Cardiac muscle cell (in vitro differentiated cells and primary cell): ENCODE measurements around the gene KCTD16. TPM values are rescaled to one million over a fixed set of nuclear protein-coding genes. Genes with fewer than 3 reads are reported as not detected.

Source experiments
- DNase-seq, 2 donors: peaks; one replicate each; pipeline versions ENCODE4 v3.0.0 to v3.0.0-alpha.2; 2010 to 2017; ENCODE audit warnings: low read depth in 1 of 2, low spot score in 1 of 2
- H3K27ac ChIP-seq: fragments of 200-600 bp; sonication (generic); 2 replicates; pipeline ENCODE4 v1.5.1; 2016
- H3K27me3 ChIP-seq: fragments of 200-600 bp; sonication (generic); 2 replicates; pipeline ENCODE4 v1.6.0; 2016; ENCODE audit warnings: control low read depth
- H3K36me3 ChIP-seq: fragments of 200-600 bp; sonication (generic); 2 replicates; pipeline ENCODE4 v1.5.1; 2016; ENCODE audit warnings: control low read depth
- H3K4me1 ChIP-seq: fragments of 200-600 bp; sonication (generic); 2 replicates; pipeline ENCODE4 v1.8.1; 2017; ENCODE audit warnings: low read depth, mild to moderate bottlenecking, mixed run types
- H3K4me3 ChIP-seq: fragments of 200-600 bp; sonication (generic); 2 replicates; pipeline ENCODE4 v1.5.1; 2016; ENCODE audit warnings: mild to moderate bottlenecking
- H3K9me3 ChIP-seq: fragments of 200-600 bp; sonication (generic); 2 replicates; pipeline ENCODE4 v1.5.1; 2017; ENCODE audit warnings: low read depth, mild to moderate bottlenecking, control low read depth
- CTCF ChIP-seq: IDR thresholded peaks from 2 replicates; pipeline ENCODE4 v1.5.1; 2012; ENCODE audit warnings: low read depth, mild to moderate bottlenecking, low read length
- polyA plus RNA-seq: library from polyadenylated mRNA; unstranded; fragments of >200 nt; fragmentation: Nextera tagmentation; extraction: Ambion mirVana; gene quantifications from 2 replicates; pipeline ENCODE4 v1.2.1, GENCODE V29; 2016
- total RNA-seq: library from RNA; depleted of rRNA; stranded (reverse); fragments of >200 nt; gene quantifications from 2 replicates; pipeline ENCODE4 v1.2.3, GENCODE V29; 2016

Gene KCTD16
- total and polyA plus RNA-seq, 2 experiments from 2014 or later: 0.13 to 0.66 TPM

GRCh38 chr5:144191998-144192397, 21.3 kb downstream of the KCTD16 start:
- H3K4me3 ChIP-seq: no peak overlapping the region
- H3K27me3 ChIP-seq: peaks cover 13% of the 10 kb centered on the region
- no peaks in the 10 kb centered on the region for H3K36me3 ChIP-seq
- TF ChIP-seq CTCF: peak; percentile 51
- H3K27ac ChIP-seq: no peak overlapping the region
- no peaks in the 10 kb centered on the region for H3K4me1 ChIP-seq
- DNase-seq: peak; percentile 21 to 80
- H3K9me3 ChIP-seq: no peaks in the 10 kb centered on the region

GRCh38 chr5:144192661-144193060, 22.0 kb downstream of the KCTD16 start:
- H3K27me3 ChIP-seq: peaks cover 13% of the 10 kb centered on the region
- no peaks in the 10 kb centered on the region for H3K4me1 ChIP-seq
- DNase-seq: no peak
- TF ChIP-seq CTCF: no peak
- no peaks in the 10 kb centered on the region for H3K9me3 ChIP-seq
- no peak overlapping the region for H3K4me3 ChIP-seq
- H3K27ac ChIP-seq: no peak overlapping the region
- no peaks in the 10 kb centered on the region for H3K36me3 ChIP-seq

GRCh38 chr5:144194144-144194543, 23.5 kb downstream of the KCTD16 start:
- no peaks in the 10 kb centered on the region for H3K4me1 ChIP-seq

GRCh38 chr5:144195448-144195847, 24.8 kb downstream of the KCTD16 start:
- Histone ChIP-seq H3K27ac (no peak overlapping the region), H3K36me3 (no peaks in the 10 kb centered on the region), H3K9me3 (no peaks in the 10 kb centered on the region), H3K27me3 (peaks cover 21% of the 10 kb centered on the region), H3K4me3 (no peak overlapping the region), H3K4me1 (no peaks in the 10 kb centered on the region)
- no peak for DNase-seq
- TF ChIP-seq CTCF: no peak

More at GRCh38 chr5:144194144-144194543, 23.5 kb downstream of the KCTD16 start:
- no peaks in the 10 kb centered on the region for H3K36me3 ChIP-seq
- no peak for TF ChIP-seq CTCF
- H3K27me3 ChIP-seq: peaks cover 21% of the 10 kb centered on the region
- no peak for DNase-seq
- no peaks in the 10 kb centered on the region for H3K9me3 ChIP-seq
- H3K27ac ChIP-seq: no peak overlapping the region
- no peak overlapping the region for H3K4me3 ChIP-seq

- H3K9me3 ChIP-seq: no peaks in the 10 kb centered on the region
- DNase-seq: no peak
- no peak for TF ChIP-seq CTCF
- no peaks in the 10 kb centered on the region for H3K36me3 ChIP-seq
- no peak overlapping the region for H3K4me3 ChIP-seq
- no peaks in the 10 kb centered on the region for H3K4me1 ChIP-seq
- H3K27ac ChIP-seq: no peak overlapping the region
- H3K27me3 ChIP-seq: peaks cover 21% of the 10 kb centered on the region
Measured at GRCh38 chr5:144196612-144197011, 25.9 kb downstream of the KCTD16 start.

- no peak overlapping the region for H3K27ac ChIP-seq
- no peaks in the 10 kb centered on the region for H3K4me1 ChIP-seq
- H3K36me3 ChIP-seq: no peaks in the 10 kb centered on the region
- H3K4me3 ChIP-seq: no peak overlapping the region
- DNase-seq: no peak
- H3K27me3 ChIP-seq: peaks cover 11% of the 10 kb centered on the region
- TF ChIP-seq CTCF: no peak
- no peaks in the 10 kb centered on the region for H3K9me3 ChIP-seq
Measured at GRCh38 chr5:144198386-144198785, 27.7 kb downstream of the KCTD16 start.
